ENCODE results near the gene ADAM30.

DNA sequence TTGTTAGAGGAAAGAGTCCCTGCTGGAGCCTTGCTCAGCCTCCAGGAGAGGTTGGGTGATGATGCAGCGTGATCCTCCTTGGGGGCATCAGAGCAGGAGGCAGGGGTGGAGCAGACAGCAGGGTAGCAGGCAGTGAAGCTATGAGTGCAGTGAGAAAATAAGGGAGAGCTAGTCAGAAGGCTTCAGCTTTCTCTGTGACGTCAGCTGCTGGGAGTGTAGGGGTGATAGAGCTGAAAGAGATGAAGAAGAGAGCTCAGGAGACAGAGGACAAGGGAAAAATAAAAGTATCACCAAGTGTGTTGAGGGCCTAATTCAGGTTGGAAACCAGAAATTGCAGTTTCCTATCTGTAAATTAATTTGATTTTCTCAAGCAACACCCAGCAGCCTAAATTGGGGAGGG, 2.2 kb upstream of the ADAM30 start:
- no peak for TF ChIP-seq POLR2A (IDR thresholded peaks at IDR 0.05)
- TF ChIP-seq, protein P1, sequence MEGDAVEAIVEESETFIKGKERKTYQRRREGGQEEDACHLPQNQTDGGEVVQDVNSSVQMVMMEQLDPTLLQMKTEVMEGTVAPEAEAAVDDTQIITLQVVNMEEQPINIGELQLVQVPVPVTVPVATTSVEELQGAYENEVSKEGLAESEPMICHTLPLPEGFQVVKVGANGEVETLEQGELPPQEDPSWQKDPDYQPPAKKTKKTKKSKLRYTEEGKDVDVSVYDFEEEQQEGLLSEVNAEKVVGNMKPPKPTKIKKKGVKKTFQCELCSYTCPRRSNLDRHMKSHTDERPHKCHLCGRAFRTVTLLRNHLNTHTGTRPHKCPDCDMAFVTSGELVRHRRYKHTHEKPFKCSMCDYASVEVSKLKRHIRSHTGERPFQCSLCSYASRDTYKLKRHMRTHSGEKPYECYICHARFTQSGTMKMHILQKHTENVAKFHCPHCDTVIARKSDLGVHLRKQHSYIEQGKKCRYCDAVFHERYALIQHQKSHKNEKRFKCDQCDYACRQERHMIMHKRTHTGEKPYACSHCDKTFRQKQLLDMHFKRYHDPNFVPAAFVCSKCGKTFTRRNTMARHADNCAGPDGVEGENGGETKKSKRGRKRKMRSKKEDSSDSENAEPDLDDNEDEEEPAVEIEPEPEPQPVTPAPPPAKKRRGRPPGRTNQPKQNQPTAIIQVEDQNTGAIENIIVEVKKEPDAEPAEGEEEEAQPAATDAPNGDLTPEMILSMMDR (IDR thresholded peaks at IDR 0.05), result no peak
